Fibroblast of lung (primary cell): ENCODE results near the gene GRIA1.

Experiments used
- EZH2 ChIP-seq: IDR thresholded peaks from 2 replicates; pipeline ENCODE4 v1.5.1; 2012; ENCODE audit warnings: low read length, control low read depth, mild to moderate bottlenecking; ENCODE audit errors: missing control alignments
- TF ChIP-seq, protein P1 (sequence below), 2 donors: IDR thresholded peaks in 1 of 2; conservative IDR thresholded peaks in 1 of 2; 1 replicate in 1 of 2; 2 replicates in 1 of 2; pipeline ENCODE4 v1.5.1; 2011 to 2012; ENCODE audit warnings: low read length in 2 of 2, control low read depth in 1 of 2, inconsistent platforms in 1 of 2, low read depth in 1 of 2, mild to moderate bottlenecking in 1 of 2

DNA sequence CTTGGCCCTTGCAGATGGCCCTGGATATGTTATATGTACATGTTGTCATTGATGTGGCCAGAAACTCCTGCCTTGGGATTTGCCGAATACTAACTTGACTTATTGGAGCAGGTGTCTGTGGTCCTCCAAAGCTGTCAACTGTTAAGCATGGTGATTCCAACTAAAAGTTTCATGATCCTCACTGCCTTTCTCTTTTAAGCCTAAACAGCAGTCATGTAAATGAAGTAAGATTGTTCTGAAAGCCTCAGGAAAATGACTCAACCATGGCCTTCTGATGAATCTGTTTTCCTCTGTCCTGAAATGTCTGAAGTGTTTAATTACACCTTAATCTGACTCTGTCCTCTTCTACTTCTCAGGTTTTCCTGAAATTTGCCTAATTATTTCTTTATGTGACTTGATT lies 303.2 kb downstream of the GRIA1 start:
- TF ChIP-seq, protein P1, sequence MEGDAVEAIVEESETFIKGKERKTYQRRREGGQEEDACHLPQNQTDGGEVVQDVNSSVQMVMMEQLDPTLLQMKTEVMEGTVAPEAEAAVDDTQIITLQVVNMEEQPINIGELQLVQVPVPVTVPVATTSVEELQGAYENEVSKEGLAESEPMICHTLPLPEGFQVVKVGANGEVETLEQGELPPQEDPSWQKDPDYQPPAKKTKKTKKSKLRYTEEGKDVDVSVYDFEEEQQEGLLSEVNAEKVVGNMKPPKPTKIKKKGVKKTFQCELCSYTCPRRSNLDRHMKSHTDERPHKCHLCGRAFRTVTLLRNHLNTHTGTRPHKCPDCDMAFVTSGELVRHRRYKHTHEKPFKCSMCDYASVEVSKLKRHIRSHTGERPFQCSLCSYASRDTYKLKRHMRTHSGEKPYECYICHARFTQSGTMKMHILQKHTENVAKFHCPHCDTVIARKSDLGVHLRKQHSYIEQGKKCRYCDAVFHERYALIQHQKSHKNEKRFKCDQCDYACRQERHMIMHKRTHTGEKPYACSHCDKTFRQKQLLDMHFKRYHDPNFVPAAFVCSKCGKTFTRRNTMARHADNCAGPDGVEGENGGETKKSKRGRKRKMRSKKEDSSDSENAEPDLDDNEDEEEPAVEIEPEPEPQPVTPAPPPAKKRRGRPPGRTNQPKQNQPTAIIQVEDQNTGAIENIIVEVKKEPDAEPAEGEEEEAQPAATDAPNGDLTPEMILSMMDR (conservative IDR thresholded peaks at IDR 0.05 in 1 of 2, IDR thresholded peaks at IDR 0.05 in 1 of 2; ENCODE audit: low read depth in 1 of 2, low read length in 2 of 2), result no peak
- TF ChIP-seq EZH2, result no peak
